Testis (tissue), 2 donors: ENCODE data around the gene SEPHS1.

Source experiments
- POLR2A ChIP-seq: fragments of 450-650 bp; IDR thresholded peaks from one replicate; pipeline ENCODE4 v1.6.1; 2017; ENCODE audit warnings: antibody characterized with exemption, mild to moderate bottlenecking, moderate library complexity
- TF ChIP-seq, protein P1 (sequence below), 3 experiments: fragments of 450-650 bp in 2 of 3; fragments of 200-600 bp in 1 of 3; sonication (generic) in 1 of 3; IDR thresholded peaks; one replicate each; pipeline ENCODE4 v1.5.1; 2016 to 2019; ENCODE audit warnings: antibody characterized with exemption in 3 of 3, mild to moderate bottlenecking in 2 of 3, moderate library complexity in 1 of 3

DNA sequence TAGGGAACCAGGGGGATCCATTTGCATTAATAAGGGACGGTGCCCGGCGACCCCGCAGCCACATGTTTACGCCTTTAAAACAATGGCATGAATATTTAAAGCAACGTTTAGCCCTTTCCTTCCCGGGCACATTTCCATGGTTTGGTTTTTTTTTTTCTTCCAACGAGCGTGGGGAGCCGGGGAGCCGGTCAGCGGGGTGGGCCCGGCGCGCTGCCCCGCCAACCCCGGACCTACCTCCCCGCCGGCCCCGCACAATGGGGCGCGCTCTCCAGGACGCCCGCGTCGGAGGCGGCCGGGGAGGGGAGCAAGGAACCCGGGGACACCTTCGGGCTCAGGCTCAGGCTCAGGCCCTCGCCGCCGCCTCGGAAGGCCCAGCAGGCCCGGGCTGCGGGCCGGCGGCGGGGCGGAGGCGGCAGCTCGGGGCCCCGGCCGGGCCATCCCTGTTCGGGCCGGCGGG, 1.0 kb downstream of the SEPHS1 start:
- TF ChIP-seq, protein P1, sequence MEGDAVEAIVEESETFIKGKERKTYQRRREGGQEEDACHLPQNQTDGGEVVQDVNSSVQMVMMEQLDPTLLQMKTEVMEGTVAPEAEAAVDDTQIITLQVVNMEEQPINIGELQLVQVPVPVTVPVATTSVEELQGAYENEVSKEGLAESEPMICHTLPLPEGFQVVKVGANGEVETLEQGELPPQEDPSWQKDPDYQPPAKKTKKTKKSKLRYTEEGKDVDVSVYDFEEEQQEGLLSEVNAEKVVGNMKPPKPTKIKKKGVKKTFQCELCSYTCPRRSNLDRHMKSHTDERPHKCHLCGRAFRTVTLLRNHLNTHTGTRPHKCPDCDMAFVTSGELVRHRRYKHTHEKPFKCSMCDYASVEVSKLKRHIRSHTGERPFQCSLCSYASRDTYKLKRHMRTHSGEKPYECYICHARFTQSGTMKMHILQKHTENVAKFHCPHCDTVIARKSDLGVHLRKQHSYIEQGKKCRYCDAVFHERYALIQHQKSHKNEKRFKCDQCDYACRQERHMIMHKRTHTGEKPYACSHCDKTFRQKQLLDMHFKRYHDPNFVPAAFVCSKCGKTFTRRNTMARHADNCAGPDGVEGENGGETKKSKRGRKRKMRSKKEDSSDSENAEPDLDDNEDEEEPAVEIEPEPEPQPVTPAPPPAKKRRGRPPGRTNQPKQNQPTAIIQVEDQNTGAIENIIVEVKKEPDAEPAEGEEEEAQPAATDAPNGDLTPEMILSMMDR (IDR thresholded peaks at IDR 0.05) = no peak
- TF ChIP-seq POLR2A = no peak
